GM23338 (cell line): ENCODE data around the gene C1orf210. TPM values are rescaled to one million over a fixed set of nuclear protein-coding genes. Genes with fewer than 3 reads are reported as not detected.
A peak's percentile ranks its signal among the peaks of the same experiment; 100 is the strongest.

Experiments used
- ATAC-seq: fragments of 200-7000 bp; cut with Tn5 transposase; 3 replicates; pipeline ENCODE4 v1.9.1; 2020
- DNase-seq: peaks from one replicate; pipeline ENCODE4 v3.0.0-alpha.2; 2015; ENCODE audit warnings: low spot score
- H2AFZ ChIP-seq: fragments of 200-600 bp; sonication (generic); 2 replicates; pipeline ENCODE4 v1.8.0; 2016; ENCODE audit warnings: antibody characterized with exemption, mild to moderate bottlenecking, moderate library complexity
- H3F3A ChIP-seq: fragments of 200-600 bp; sonication (generic); replicated peaks from 2 replicates; pipeline ENCODE4 v1.8.0; 2017; ENCODE audit warnings: antibody characterized with exemption, mixed run types, low read depth
- H3K27ac ChIP-seq: fragments of 200-600 bp; sonication (generic); 2 replicates; pipeline ENCODE4 v1.6.1; 2016; ENCODE audit warnings: low read depth
- H3K27me3 ChIP-seq: fragments of 200-600 bp; sonication (generic); 2 replicates; pipeline ENCODE4 v1.8.0; 2016; ENCODE audit warnings: mild to moderate bottlenecking, mixed run types, moderate library complexity; ENCODE audit not compliant: insufficient read depth
- H3K36me3 ChIP-seq: fragments of 200-600 bp; sonication (generic); 2 replicates; pipeline ENCODE4 v1.8.0; 2016; ENCODE audit warnings: mild to moderate bottlenecking; ENCODE audit not compliant: insufficient read depth
- H3K4me1 ChIP-seq: fragments of 200-600 bp; sonication (generic); 2 replicates; pipeline ENCODE4 v1.8.0; 2016; ENCODE audit warnings: mild to moderate bottlenecking, moderate library complexity; ENCODE audit not compliant: insufficient read depth
- H3K4me2 ChIP-seq: fragments of 200-600 bp; sonication (generic); 2 replicates; pipeline ENCODE4 v1.7.1; 2017; ENCODE audit warnings: mixed run types
- H3K4me3 ChIP-seq: fragments of 200-600 bp; sonication (generic); 2 replicates; pipeline ENCODE4 v1.6.1; 2016; ENCODE audit warnings: mixed run types
- H3K79me2 ChIP-seq: fragments of 200-600 bp; sonication (generic); replicated peaks from 2 replicates; pipeline ENCODE4 v1.8.0; 2017; ENCODE audit warnings: mild to moderate bottlenecking; ENCODE audit not compliant: insufficient read depth
- H3K9me2 ChIP-seq: fragments of 200-600 bp; sonication (generic); 2 replicates; pipeline ENCODE4 v1.8.0; 2017; ENCODE audit not compliant: insufficient read depth
- H4K20me1 ChIP-seq: fragments of 200-600 bp; sonication (generic); replicated peaks from 2 replicates; pipeline ENCODE4 v1.8.0; 2017; ENCODE audit warnings: mild to moderate bottlenecking; ENCODE audit not compliant: insufficient read depth
- H3K27ac Mint-ChIP-seq: 2 replicates; pipeline ENCODE4 v1.8.0; 2020; ENCODE audit warnings: inconsistent platforms, mild to moderate bottlenecking, moderate library complexity, mixed read lengths
- H3K27me3 Mint-ChIP-seq: 3 replicates; pipeline ENCODE4 v1.8.0; 2022; ENCODE audit warnings: low read depth, mild to moderate bottlenecking, moderate library complexity, mixed read lengths, inconsistent platforms; ENCODE audit not compliant: insufficient read depth, poor library complexity
- H3K36me3 Mint-ChIP-seq: 3 replicates; pipeline ENCODE4 v1.8.0; 2021; ENCODE audit warnings: low read depth, mild to moderate bottlenecking, inconsistent platforms, moderate library complexity, mixed read lengths
- H3K4me1 Mint-ChIP-seq: 3 replicates; pipeline ENCODE4 v1.8.0; 2020; ENCODE audit warnings: mild to moderate bottlenecking, inconsistent platforms, mixed read lengths
- H3K4me3 Mint-ChIP-seq: 3 replicates; pipeline ENCODE4 v1.8.0; 2021; ENCODE audit warnings: moderate library complexity, mild to moderate bottlenecking, inconsistent platforms, mixed read lengths
- H3K9me3 Mint-ChIP-seq: 3 replicates; pipeline ENCODE4 v1.8.0; 2020; ENCODE audit warnings: moderate library complexity, mild to moderate bottlenecking, inconsistent platforms, mixed read lengths
- CTCF ChIP-seq, 2 experiments: fragments of 200-600 bp in 1 of 2; sonication (generic) in 1 of 2; conservative IDR thresholded peaks; 2 replicates each; pipeline versions ENCODE4 v1.5.1 to v1.6.1; 2016 to 2017; ENCODE audit warnings: antibody characterized with exemption in 2 of 2, low read depth in 2 of 2, mild to moderate bottlenecking in 2 of 2, moderate library complexity in 1 of 2
- ETS1 ChIP-seq: IDR thresholded peaks from 2 replicates; pipeline ENCODE4 v1.6.1; 2016; ENCODE audit warnings: antibody characterized with exemption
- EZH2 ChIP-seq: fragments of 200-600 bp; sonication (generic); IDR thresholded peaks from one replicate; pipeline ENCODE4 v1.8.0; 2017; ENCODE audit warnings: antibody characterized with exemption, mild to moderate bottlenecking, low read depth; ENCODE audit not compliant: unreplicated experiment
- EZH2phosphoT487 ChIP-seq: fragments of 200-600 bp; sonication (generic); IDR thresholded peaks from one replicate; pipeline ENCODE4 v1.8.1; 2018; ENCODE audit warnings: antibody characterized with exemption; ENCODE audit not compliant: unreplicated experiment
- POLR2AphosphoS5 ChIP-seq: IDR thresholded peaks from 2 replicates; pipeline ENCODE4 v1.6.1; 2016; ENCODE audit warnings: antibody characterized with exemption, low read depth
- STAT1 ChIP-seq: IDR thresholded peaks from one replicate; pipeline ENCODE4 v1.6.1; 2016; ENCODE audit warnings: antibody characterized with exemption; ENCODE audit not compliant: unreplicated experiment
- ZNF331 ChIP-seq: fragments of 250-450 bp; sonication (Bioruptor Pico); IDR thresholded peaks from 2 replicates; pipeline ENCODE4 v1.5.0; 2020; ENCODE audit warnings: low read depth, mild to moderate bottlenecking, moderate library complexity
- ZNF462 ChIP-seq: fragments of 250-450 bp; sonication (Bioruptor Pico); IDR thresholded peaks from 2 replicates; pipeline ENCODE4 v1.5.0; 2020; ENCODE audit warnings: mild to moderate bottlenecking, moderate library complexity
- polyA plus RNA-seq: library from polyadenylated mRNA; unstranded; fragments of >200 nt; fragmentation: Nextera tagmentation; extraction: Ambion mirVana; gene quantifications from 2 replicates; pipeline ENCODE4 v1.2.1, GENCODE V29; 2016
- total RNA-seq: library from RNA; depleted of rRNA; stranded (reverse); fragments of >200 nt; shearing (Covaris generic); gene quantifications from 2 replicates; pipeline ENCODE4 v1.2.3, GENCODE V29; 2014

C1orf210 gene
- total and polyA plus RNA-seq, 2 experiments from 2014 or later: 10.3 to 17.1 TPM

- no peak for TF ChIP-seq ZNF462
- no peak for TF ChIP-seq STAT1
- TF ChIP-seq POLR2AphosphoS5: no peak
These were observed 35.0 kb downstream of the C1orf210 start (continued) for GRCh38 chr1:43250351-43250761.

- H3K27ac ChIP-seq: no peak overlapping the region
- peaks cover 14% of the 10 kb centered on the region; the same call in 2 of the 3 replicates for H3K36me3 Mint-ChIP-seq
- H3K4me1 ChIP-seq: no peaks in the 10 kb centered on the region
- H3K27me3 ChIP-seq: no peaks in the 10 kb centered on the region
- H3K9me2 ChIP-seq: peaks cover 4% of the 10 kb centered on the region; the same call in 1 of the 2 replicates
- H3K4me3 ChIP-seq: no peak overlapping the region; the same call in 1 of the 2 replicates
- H3K4me3 Mint-ChIP-seq: no peak overlapping the region
- H3K27ac Mint-ChIP-seq: no peak overlapping the region
- peaks cover 70% of the 10 kb centered on the region for H3K9me3 Mint-ChIP-seq
- no peak overlapping the region for H3K4me2 ChIP-seq
- no peak for ATAC-seq
- TF ChIP-seq EZH2: no peak
- no peak for TF ChIP-seq CTCF (conservative IDR thresholded peaks at IDR 0.05; ENCODE audit: low read depth in 2 of 2)
- TF ChIP-seq POLR2AphosphoS5: no peak
- no peak for TF ChIP-seq EZH2phosphoT487
- no peak for TF ChIP-seq STAT1
- no peak for TF ChIP-seq ZNF331 (CRISPR knock-in tag)
- TF ChIP-seq ETS1: no peak
- H4K20me1 ChIP-seq: no peaks in the 10 kb centered on the region
- no peaks in the 10 kb centered on the region for H3K79me2 ChIP-seq
- no peaks in the 10 kb centered on the region; the same call in 1 of the 2 replicates for H3K36me3 ChIP-seq
- H2AFZ ChIP-seq: no peak overlapping the region
- no peaks in the 10 kb centered on the region for H3K4me1 Mint-ChIP-seq
- peak; percentile 35 for DNase-seq
- peaks cover 6% of the 10 kb centered on the region for H3K27me3 Mint-ChIP-seq
- no peaks in the 10 kb centered on the region for H3F3A ChIP-seq
These were observed 38.0 kb downstream of the C1orf210 start for GRCh38 chr1:43247256-43247921.
